Measurements from ENCODE around the gene SLC8A2.

The SLC8A2 gene

GRCh38 chr19:47509973-47510372 is 38.3 kb upstream of the SLC8A2 start:
- H3K4me3 ChIP-seq (ENCODE audit: low read depth, low read length): peak overlapping the region; percentile 37
- DNase-seq (ENCODE audit: low read depth): no peak
- TF ChIP-seq, protein P1, sequence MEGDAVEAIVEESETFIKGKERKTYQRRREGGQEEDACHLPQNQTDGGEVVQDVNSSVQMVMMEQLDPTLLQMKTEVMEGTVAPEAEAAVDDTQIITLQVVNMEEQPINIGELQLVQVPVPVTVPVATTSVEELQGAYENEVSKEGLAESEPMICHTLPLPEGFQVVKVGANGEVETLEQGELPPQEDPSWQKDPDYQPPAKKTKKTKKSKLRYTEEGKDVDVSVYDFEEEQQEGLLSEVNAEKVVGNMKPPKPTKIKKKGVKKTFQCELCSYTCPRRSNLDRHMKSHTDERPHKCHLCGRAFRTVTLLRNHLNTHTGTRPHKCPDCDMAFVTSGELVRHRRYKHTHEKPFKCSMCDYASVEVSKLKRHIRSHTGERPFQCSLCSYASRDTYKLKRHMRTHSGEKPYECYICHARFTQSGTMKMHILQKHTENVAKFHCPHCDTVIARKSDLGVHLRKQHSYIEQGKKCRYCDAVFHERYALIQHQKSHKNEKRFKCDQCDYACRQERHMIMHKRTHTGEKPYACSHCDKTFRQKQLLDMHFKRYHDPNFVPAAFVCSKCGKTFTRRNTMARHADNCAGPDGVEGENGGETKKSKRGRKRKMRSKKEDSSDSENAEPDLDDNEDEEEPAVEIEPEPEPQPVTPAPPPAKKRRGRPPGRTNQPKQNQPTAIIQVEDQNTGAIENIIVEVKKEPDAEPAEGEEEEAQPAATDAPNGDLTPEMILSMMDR (IDR thresholded peaks at IDR 0.05; ENCODE audit: control insufficient read depth, extremely low read depth, insufficient read depth): no peak

DNA sequence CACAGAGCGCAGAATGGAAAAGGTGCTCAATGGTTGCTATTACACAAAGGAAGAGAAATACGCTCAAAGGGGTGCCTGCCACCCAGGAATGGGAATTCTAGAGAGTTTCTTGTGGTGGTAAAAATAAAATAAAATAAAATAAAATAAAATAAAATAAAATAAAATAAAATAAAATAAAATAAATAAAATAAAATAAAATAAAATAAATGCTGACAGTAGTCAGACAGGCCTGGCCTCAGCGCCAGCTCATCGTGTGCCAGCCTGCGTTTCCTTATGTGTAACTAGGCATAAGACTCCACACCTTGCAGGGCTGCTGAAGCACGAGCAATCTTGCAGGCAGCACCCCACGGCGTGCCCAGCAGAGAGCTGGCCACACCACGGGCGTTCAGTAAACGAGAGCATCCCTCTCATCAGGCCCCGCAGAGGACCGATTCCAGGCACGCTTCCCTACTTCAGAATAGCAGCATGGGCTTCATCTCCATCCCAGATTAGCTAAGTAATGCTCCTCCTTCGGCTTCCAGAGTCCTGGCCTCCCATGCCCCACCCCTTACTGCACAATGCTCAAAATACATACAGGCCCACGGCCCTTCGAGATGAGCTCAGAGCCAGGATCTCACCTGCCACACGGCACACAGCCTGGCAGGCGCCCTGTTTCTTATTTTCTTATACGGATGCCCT is 37.6 kb upstream of the SLC8A2 start:
- DNase-seq (ENCODE audit: low read depth): no peak
- TF ChIP-seq, protein P1 (IDR thresholded peaks at IDR 0.05; ENCODE audit: control insufficient read depth, extremely low read depth, insufficient read depth): no peak

GRCh38 chr19:47508721-47509120 is 37.0 kb upstream of the SLC8A2 start:
- H3K4me3 ChIP-seq (ENCODE audit: low read depth, low read length): no peak overlapping the region
- DNase-seq (ENCODE audit: low read depth): no peak
- TF ChIP-seq, protein P1 (IDR thresholded peaks at IDR 0.05; ENCODE audit: control insufficient read depth, extremely low read depth, insufficient read depth): no peak

More for the DNA sequence above, 37.6 kb upstream of the SLC8A2 start:
- peak overlapping the region; percentile 37 for H3K4me3 ChIP-seq (ENCODE audit: low read depth, low read length)

DNA sequence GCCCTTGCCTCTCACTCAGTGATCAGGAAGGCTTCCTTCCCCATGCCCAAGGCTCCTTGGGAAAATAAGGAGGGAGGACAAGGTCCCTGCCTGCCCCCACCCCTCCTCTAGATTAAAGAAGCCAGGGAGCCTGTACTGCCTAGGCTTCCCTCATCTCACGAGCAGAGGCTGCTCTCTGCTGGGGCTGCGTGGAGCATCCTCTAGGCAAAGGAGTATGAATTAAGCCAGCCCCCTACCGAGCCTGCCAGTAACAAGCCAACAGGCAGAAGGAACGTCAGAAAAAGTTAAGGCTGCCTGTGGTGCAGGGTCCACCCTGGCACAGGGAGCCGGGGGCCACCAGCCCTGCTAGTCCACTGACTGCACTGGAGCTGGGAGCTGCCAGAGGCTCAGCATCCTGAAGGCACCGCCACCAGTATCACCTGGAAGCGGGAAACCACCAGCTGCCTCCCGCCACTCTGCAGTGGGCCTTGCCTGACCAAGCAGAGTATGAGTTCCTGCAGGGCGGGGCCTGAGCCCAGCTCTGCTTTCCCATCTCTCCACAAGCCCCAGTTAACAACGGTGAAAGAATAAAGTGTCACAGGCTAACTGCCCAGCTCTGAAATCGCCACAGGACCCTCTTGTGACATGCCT is 36.3 kb upstream of the SLC8A2 start:
- TF ChIP-seq, protein P1 (IDR thresholded peaks at IDR 0.05; ENCODE audit: control insufficient read depth, extremely low read depth, insufficient read depth): 0 out of 2 replicates have a peak, but pooled peaks have one; percentile 9
- H3K4me3 ChIP-seq (ENCODE audit: low read depth, low read length): no peak overlapping the region
- no peak for DNase-seq (ENCODE audit: low read depth)

- 0 out of 2 replicates have a peak overlapping the region, but pooled peaks have one; percentile 4 for H3K4me3 ChIP-seq (ENCODE audit: low read depth, low read length)
- TF ChIP-seq, protein P1 (IDR thresholded peaks at IDR 0.05; ENCODE audit: control insufficient read depth, extremely low read depth, insufficient read depth): no peak
- no peak for DNase-seq (ENCODE audit: low read depth)
These were observed 35.3 kb upstream of the SLC8A2 start for GRCh38 chr19:47507012-47507411.

DNA sequence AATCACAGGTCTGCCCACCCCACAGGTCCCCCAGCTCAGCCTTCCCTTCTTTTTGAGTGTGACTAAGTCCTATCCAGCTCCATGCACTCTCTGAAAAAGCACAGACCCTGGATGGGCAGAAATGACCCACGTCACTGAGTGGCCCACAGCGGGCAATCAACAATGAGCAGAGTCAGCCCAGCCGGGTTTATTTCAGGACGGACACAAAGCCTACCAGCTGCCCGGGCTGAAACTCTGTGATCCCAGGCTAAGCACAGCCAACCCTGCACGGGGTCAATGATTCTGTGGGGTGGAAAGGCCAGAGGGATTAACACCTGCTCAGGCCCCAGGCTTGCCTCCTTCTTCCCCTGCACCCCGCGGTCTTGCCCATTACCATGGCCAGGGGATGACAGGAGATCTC is 34.8 kb upstream of the SLC8A2 start:
- no peak overlapping the region for H3K4me3 ChIP-seq (ENCODE audit: low read depth, low read length)
- TF ChIP-seq, protein P1 (IDR thresholded peaks at IDR 0.05; ENCODE audit: control insufficient read depth, extremely low read depth, insufficient read depth): no peak
- DNase-seq (ENCODE audit: low read depth): no peak
